H9 (cell line): Measurements from ENCODE around the gene SOD3. TPM values are rescaled to one million over a fixed set of nuclear protein-coding genes. Genes with fewer than 3 reads are reported as not detected.

Experiments
- DNase-seq: peaks from one replicate; pipeline ENCODE4 v3.0.0-alpha.2; 2017
- H2AFZ ChIP-seq: one replicate; pipeline ENCODE4 v1.6.1; 2013; ENCODE audit warnings: mild to moderate bottlenecking, low read length, control low read depth, moderate library complexity
- H2AK5ac ChIP-seq: 2 replicates; pipeline ENCODE4 v1.6.1; 2013; ENCODE audit warnings: low read length, control low read depth, mixed read lengths; ENCODE audit not compliant: insufficient read length
- H2BK120ac ChIP-seq: one replicate; pipeline ENCODE4 v1.6.1; 2013; ENCODE audit warnings: low read depth, mild to moderate bottlenecking, low read length, control low read depth, inconsistent platforms; ENCODE audit not compliant: poor library complexity, severe bottlenecking
- H2BK12ac ChIP-seq: 2 replicates; pipeline ENCODE4 v1.6.1; 2013; ENCODE audit warnings: low read length, control low read depth, mixed read lengths, low read depth; ENCODE audit not compliant: insufficient read length
- H2BK15ac ChIP-seq: 2 replicates; pipeline ENCODE4 v1.6.1; 2013; ENCODE audit warnings: low read depth, low read length, control low read depth
- H2BK20ac ChIP-seq: one replicate; pipeline ENCODE4 v1.6.1; 2013; ENCODE audit warnings: low read depth, mild to moderate bottlenecking, low read length, control low read depth, inconsistent platforms; ENCODE audit not compliant: poor library complexity, severe bottlenecking
- H2BK5ac ChIP-seq: 2 replicates; pipeline ENCODE4 v1.6.1; 2013; ENCODE audit warnings: low read length, control low read depth, mixed read lengths; ENCODE audit not compliant: insufficient read length
- H3K14ac ChIP-seq: 2 replicates; pipeline ENCODE4 v1.6.1; 2013; ENCODE audit warnings: low read length, control low read depth; ENCODE audit not compliant: insufficient read depth
- H3K18ac ChIP-seq: 2 replicates; pipeline ENCODE4 v1.6.1; 2013; ENCODE audit warnings: low read depth, mild to moderate bottlenecking, mixed read lengths, low read length, control low read depth; ENCODE audit not compliant: insufficient read length
- H3K23ac ChIP-seq: 2 replicates; pipeline ENCODE4 v1.6.1; 2013; ENCODE audit warnings: low read length, control low read depth, mixed read lengths, low read depth; ENCODE audit not compliant: insufficient read length
- H3K23me2 ChIP-seq: 2 replicates; pipeline ENCODE4 v1.6.1; 2013; ENCODE audit warnings: low read depth, mild to moderate bottlenecking, mixed read lengths, low read length, control low read depth; ENCODE audit not compliant: insufficient read length, poor library complexity, severe bottlenecking
- H3K27ac ChIP-seq: 2 replicates; pipeline ENCODE4 v1.5.1; 2013; ENCODE audit warnings: low read length, control low read depth, mixed read lengths, low read depth; ENCODE audit not compliant: insufficient read length
- H3K27me3 ChIP-seq: 2 replicates; pipeline ENCODE4 v1.6.1; 2013; ENCODE audit warnings: low read length, control low read depth, inconsistent platforms; ENCODE audit not compliant: insufficient read depth
- H3K4ac ChIP-seq: 2 replicates; pipeline ENCODE4 v1.6.1; 2013; ENCODE audit warnings: low read depth, mild to moderate bottlenecking, control low read depth, inconsistent platforms, low read length, moderate library complexity
- H3K4me1 ChIP-seq: 2 replicates; pipeline ENCODE4 v1.6.1; 2013; ENCODE audit warnings: low read length, control low read depth, inconsistent platforms; ENCODE audit not compliant: insufficient read depth
- H3K4me2 ChIP-seq: 2 replicates; pipeline ENCODE4 v1.6.1; 2013; ENCODE audit warnings: low read length, control low read depth, mixed read lengths; ENCODE audit not compliant: insufficient read length, insufficient read depth
- H3K56ac ChIP-seq: 2 replicates; pipeline ENCODE4 v1.6.1; 2013; ENCODE audit warnings: low read depth, mild to moderate bottlenecking, mixed read lengths, low read length, control low read depth; ENCODE audit not compliant: insufficient read length
- H3K79me1 ChIP-seq: 2 replicates; pipeline ENCODE4 v1.6.1; 2013; ENCODE audit warnings: low read depth, mild to moderate bottlenecking, moderate library complexity, low read length, control low read depth, inconsistent platforms; ENCODE audit not compliant: insufficient read depth, poor library complexity, severe bottlenecking
- H3K79me2 ChIP-seq: 2 replicates; pipeline ENCODE4 v1.6.1; 2013; ENCODE audit warnings: low read length, control low read depth, inconsistent platforms; ENCODE audit not compliant: insufficient read depth
- H3K9ac ChIP-seq: 2 replicates; pipeline ENCODE4 v1.6.1; 2013; ENCODE audit warnings: low read length, control low read depth, mixed read lengths; ENCODE audit not compliant: insufficient read length; ENCODE audit errors: extremely low read depth
- H3K9me3 ChIP-seq: one replicate; pipeline ENCODE4 v1.6.1; 2013; ENCODE audit warnings: low read depth, low read length, inconsistent platforms; ENCODE audit not compliant: control insufficient read depth
- H3T11ph ChIP-seq: one replicate; pipeline ENCODE4 v1.6.1; 2013; ENCODE audit warnings: mild to moderate bottlenecking, low read length, control low read depth, inconsistent platforms
- H4K20me1 ChIP-seq: one replicate; pipeline ENCODE4 v1.6.1; 2013; ENCODE audit not compliant: control insufficient read depth, insufficient read length, insufficient read depth
- H4K5ac ChIP-seq: 2 replicates; pipeline ENCODE4 v1.6.1; 2013; ENCODE audit warnings: low read depth, mild to moderate bottlenecking, mixed read lengths, low read length, control low read depth; ENCODE audit not compliant: insufficient read length
- H4K8ac ChIP-seq: replicated peaks from 2 replicates; pipeline ENCODE4 v1.6.1; 2013; ENCODE audit warnings: low read length, control low read depth, mixed read lengths, low read depth; ENCODE audit not compliant: insufficient read length
- H4K91ac ChIP-seq: 2 replicates; pipeline ENCODE4 v1.6.1; 2013; ENCODE audit warnings: low read depth, mild to moderate bottlenecking, moderate library complexity, mixed read lengths, low read length, control low read depth; ENCODE audit not compliant: insufficient read length
- H3K27ac Mint-ChIP-seq, 3 experiments: 2 replicates in 2 of 3; 3 replicates in 1 of 3; pipeline ENCODE4 v1.8.0; 2020 to 2021; ENCODE audit warnings: mixed read lengths in 3 of 3, mild to moderate bottlenecking in 1 of 3, moderate library complexity in 1 of 3
- H3K27me3 Mint-ChIP-seq: 2 replicates; pipeline ENCODE4 v1.8.0; 2021; ENCODE audit warnings: low read depth, mild to moderate bottlenecking, moderate library complexity, mixed read lengths
- H3K36me3 Mint-ChIP-seq, 3 experiments: 2 replicates in 2 of 3; 3 replicates in 1 of 3; pipeline ENCODE4 v1.8.0; 2020 to 2021; ENCODE audit warnings: low read depth in 3 of 3, mixed read lengths in 3 of 3; ENCODE audit not compliant: insufficient read depth in 1 of 3
- H3K4me1 Mint-ChIP-seq, 2 experiments: 2 replicates each; pipeline ENCODE4 v1.8.0; 2020; ENCODE audit warnings: mixed read lengths in 2 of 2
- H3K4me3 Mint-ChIP-seq, 2 experiments: 2 replicates in 1 of 2; 3 replicates in 1 of 2; pipeline ENCODE4 v1.8.0; 2020 to 2021; ENCODE audit warnings: mild to moderate bottlenecking in 2 of 2, mixed read lengths in 2 of 2, moderate library complexity in 1 of 2
- H3K9me3 Mint-ChIP-seq, 2 experiments: 2 replicates in 1 of 2; 3 replicates in 1 of 2; pipeline ENCODE4 v1.8.0; 2020; ENCODE audit warnings: mild to moderate bottlenecking in 2 of 2, mixed read lengths in 2 of 2, moderate library complexity in 1 of 2
- WGBS: extraction: QIAGEN DNeasy Blood & Tissue Kit; methylation state at CpG from one replicate; pipeline ENCODE4 v1.1.7; 2013; ENCODE audit warnings: missing lambda C conversion rate, low lambda C conversion rate, mixed read lengths; ENCODE audit not compliant: insufficient read length; ENCODE audit errors: extremely low coverage; 5-methylcytosine and 5-hydroxymethylcytosine counted together
- long read RNA-seq: library from polyadenylated mRNA; unstranded; transcript quantifications from one replicate; pipeline ENCODE4 v2.0.0, GENCODE V29; 2020
- total RNA-seq: library from RNA; stranded (reverse); gene quantifications from 2 replicates; pipeline ENCODE4 v1.2.1, GENCODE V29; 2021
- TF ChIP-seq, protein P1 (sequence below): fragments of 200-600 bp; sonication (generic); conservative IDR thresholded peaks from 3 replicates; pipeline ENCODE4 v1.8.0; 2021; ENCODE audit warnings: antibody characterized with exemption, mild to moderate bottlenecking

Gene SOD3, protein sequence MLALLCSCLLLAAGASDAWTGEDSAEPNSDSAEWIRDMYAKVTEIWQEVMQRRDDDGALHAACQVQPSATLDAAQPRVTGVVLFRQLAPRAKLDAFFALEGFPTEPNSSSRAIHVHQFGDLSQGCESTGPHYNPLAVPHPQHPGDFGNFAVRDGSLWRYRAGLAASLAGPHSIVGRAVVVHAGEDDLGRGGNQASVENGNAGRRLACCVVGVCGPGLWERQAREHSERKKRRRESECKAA
- 2.9 and 3.3 TPM in 2 replicates for total RNA-seq
- long read RNA-seq, partial matches to known transcripts, result 0 of 1 reads
- long read RNA-seq, other reads (novel, unspliced or antisense), result 0 of 1 reads

DNA sequence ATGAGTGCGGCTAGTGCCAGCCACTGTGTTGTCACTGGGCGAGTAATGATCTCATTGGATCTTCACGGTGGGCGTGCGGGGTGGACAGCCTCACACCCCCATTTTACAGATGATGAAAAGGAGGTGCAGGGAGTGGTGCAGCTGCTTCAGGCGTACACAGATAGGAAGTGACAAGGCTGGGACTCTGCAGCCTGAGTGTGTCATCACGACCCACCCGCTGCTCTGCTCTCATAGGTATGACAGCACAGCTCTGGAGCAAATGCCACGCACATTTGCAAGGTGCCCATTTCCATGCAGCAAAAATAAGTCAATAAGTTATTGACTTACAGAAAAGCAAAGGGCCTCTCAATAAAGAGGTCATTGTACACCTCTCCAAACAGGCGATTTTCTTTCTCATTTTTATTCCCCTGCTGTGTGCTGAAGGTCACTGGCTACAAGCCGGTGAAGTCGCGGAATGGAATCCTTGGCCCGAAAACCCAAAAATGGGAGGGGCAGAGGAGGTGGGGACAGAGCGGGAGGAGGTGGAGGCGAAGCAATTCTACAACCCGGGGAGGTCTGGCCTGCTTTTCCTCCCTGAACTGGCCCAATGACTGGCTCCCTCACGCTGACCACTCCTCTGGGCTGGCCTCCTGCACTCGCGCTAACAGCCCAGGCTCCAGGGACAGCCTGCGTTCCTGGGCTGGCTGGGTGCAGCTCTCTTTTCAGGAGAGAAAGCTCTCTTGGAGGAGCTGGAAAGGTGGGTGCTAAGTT lies at the start of gene SOD3:
Gene SOD3 (plus strand): TSS at position 658 of the 750 bp plus-strand sequence. CDS start 3,949 bp downstream, outside the sequence.
- WGBS, result no CpG with 5 or more reads among the region's 21 CpGs
- H3K36me3 Mint-ChIP-seq, result no peaks in the 10 kb centered on the region

More for the DNA sequence above, at the start of gene SOD3:
- Histone ChIP-seq H2BK120ac (no peak within 1 kb of the TSS), H3K23ac (no peak within 1 kb of the TSS), H3K9me3 (no peaks in the 10 kb centered on the region), H3K4me2 (peak within 1 kb of the TSS; percentile 52), H2AFZ (peak within 1 kb of the TSS; percentile 25), H2BK5ac (no peak within 1 kb of the TSS), H3T11ph (no peak within 1 kb of the TSS), H3K18ac (no peak within 1 kb of the TSS), H4K91ac (no peak within 1 kb of the TSS), H4K5ac (no peak within 1 kb of the TSS), H3K56ac (no peak within 1 kb of the TSS), H3K4ac (no peak within 1 kb of the TSS), H3K79me1 (no peaks in the 10 kb centered on the region), H3K79me2 (no peaks in the 10 kb centered on the region), H3K4me1 (no peaks in the 10 kb centered on the region), H2BK15ac (no peak within 1 kb of the TSS), H4K8ac (no peak within 1 kb of the TSS), H3K9ac (no peak within 1 kb of the TSS), H3K27ac (no peak within 1 kb of the TSS), H3K14ac (no peak within 1 kb of the TSS), H3K23me2 (peaks cover 9% of the 10 kb centered on the region), H3K27me3 (peaks cover 11% of the 10 kb centered on the region; the same call in 1 of the 2 replicates), H2BK12ac (no peak within 1 kb of the TSS), H2BK20ac (no peak within 1 kb of the TSS), H4K20me1 (no peaks in the 10 kb centered on the region), H2AK5ac (no peak within 1 kb of the TSS)
- peak within 1 kb of the TSS; percentile 30 to 77 for H3K4me3 Mint-ChIP-seq
- TF ChIP-seq, protein P1, sequence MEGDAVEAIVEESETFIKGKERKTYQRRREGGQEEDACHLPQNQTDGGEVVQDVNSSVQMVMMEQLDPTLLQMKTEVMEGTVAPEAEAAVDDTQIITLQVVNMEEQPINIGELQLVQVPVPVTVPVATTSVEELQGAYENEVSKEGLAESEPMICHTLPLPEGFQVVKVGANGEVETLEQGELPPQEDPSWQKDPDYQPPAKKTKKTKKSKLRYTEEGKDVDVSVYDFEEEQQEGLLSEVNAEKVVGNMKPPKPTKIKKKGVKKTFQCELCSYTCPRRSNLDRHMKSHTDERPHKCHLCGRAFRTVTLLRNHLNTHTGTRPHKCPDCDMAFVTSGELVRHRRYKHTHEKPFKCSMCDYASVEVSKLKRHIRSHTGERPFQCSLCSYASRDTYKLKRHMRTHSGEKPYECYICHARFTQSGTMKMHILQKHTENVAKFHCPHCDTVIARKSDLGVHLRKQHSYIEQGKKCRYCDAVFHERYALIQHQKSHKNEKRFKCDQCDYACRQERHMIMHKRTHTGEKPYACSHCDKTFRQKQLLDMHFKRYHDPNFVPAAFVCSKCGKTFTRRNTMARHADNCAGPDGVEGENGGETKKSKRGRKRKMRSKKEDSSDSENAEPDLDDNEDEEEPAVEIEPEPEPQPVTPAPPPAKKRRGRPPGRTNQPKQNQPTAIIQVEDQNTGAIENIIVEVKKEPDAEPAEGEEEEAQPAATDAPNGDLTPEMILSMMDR, result no peak
- H3K27ac Mint-ChIP-seq, result peak within 1 kb of the TSS in 2 of 3 experiments; percentile 56 to 84; a peak in 4 of 7 replicates
- H3K27me3 Mint-ChIP-seq, result peaks cover 59% of the 10 kb centered on the region
- peak; percentile 93 for DNase-seq
- peaks cover 19 to 22% of the 10 kb centered on the region in 2 experiments for H3K4me1 Mint-ChIP-seq
- peaks cover 0 to 4% of the 10 kb centered on the region in 2 experiments; a peak in 1 of 5 replicates for H3K9me3 Mint-ChIP-seq
